Inflammatory macrophage treated with lipopolysaccharide for 1 hour (primary cell): ENCODE data around the gene OPA3.

ENCODE experiments used
- DNase-seq, 2 donors: peaks; one replicate each; pipeline ENCODE4 v3.0.0-alpha.2; 2020 to 2022

The OPA3 gene

DNA sequence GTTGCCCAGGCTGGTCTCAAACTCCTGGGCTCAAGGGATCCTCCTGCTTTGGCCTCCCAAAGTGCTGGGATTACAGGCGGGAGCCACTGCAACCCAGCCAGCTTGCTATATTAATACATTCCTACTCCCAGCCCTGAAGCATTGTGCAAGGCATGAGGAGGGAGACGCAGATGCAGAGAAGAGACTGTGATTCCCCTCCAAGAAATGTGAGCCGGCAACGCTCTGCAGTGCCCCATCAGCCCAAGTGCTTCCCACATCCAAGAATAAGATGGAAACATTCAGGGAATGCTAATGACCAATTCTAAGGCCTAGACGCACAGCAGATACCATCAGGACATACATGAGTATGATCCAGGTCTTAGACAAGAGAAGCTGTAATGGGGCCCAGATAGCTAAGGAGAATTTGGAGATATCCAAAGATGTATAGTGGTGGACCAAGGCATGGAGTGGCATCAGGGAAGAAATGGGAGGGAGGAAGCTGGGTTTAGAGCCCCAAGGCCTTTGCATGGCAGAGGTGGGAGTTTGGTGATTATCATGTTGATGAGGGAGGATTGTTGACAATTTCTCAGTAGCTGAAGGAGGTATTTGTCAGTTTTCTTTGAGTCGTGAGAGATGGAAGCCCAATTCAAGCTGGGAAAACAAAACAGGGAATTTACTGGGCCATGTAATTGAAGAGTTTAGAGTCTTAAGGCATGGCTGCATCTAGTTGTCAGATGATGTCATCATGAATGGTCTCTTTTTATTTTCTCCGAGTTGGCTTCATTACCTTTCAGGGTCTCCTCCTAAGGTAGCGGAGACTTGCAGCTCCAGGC, 83.5 kb downstream of the OPA3 start:
- DNase-seq, result no peak

DNA sequence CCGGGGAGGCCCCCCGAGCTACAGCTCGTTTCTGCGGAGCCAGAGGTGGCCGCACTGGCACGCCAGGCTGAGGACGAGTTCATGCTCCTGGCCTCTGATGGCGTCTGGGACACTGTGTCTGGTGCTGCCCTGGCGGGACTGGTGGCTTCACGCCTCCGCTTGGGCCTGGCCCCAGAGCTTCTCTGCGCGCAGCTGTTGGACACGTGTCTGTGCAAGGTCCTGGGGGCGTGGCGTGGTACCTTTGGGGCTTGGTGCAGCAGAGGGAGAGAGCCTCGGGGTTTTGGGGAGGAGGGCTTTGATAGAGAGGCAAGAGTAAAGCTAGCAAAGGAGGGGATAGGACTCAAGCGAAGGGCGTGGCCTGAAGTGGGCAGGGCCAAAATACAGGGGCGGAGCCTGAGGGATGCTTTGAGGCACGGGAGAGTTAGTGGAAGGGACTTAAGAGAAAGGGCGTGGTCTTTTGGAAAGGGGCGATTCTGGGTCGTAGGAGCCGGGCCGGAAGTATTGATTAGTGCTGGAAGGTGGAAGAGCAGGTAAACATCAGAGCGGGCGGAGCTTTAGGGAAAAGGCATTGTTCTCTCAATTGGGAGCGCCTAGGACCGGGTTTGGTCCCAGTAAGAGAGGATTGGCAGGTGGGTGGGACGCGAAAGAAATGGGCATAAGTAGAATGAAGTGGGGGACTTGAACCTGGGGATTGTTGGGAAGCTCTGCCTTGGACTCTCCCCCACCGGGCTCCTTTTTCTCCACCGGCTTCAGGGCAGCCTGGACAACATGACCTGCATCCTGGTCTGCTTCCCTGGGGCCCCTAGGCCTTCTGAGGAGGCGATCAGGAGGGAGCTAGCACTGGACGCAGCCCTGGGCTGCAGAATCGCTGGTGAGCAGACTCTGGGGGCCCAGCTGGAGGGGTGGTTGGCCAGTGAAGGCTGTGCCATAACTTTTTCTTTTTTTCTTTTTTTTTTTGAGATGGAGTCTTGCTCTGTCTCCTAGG, 85.1 kb downstream of the OPA3 start:
- DNase-seq, result peak; percentile 52 to 64

- DNase-seq, result no peak
Observed at GRCh38 chr19:45498411-45499195, 86.0 kb downstream of the OPA3 start, which contains the start of gene PPM1N. PPM1N (plus strand) TSS chr19:45498443; CDS start chr19:45498473, 30 bp downstream.

DNA sequence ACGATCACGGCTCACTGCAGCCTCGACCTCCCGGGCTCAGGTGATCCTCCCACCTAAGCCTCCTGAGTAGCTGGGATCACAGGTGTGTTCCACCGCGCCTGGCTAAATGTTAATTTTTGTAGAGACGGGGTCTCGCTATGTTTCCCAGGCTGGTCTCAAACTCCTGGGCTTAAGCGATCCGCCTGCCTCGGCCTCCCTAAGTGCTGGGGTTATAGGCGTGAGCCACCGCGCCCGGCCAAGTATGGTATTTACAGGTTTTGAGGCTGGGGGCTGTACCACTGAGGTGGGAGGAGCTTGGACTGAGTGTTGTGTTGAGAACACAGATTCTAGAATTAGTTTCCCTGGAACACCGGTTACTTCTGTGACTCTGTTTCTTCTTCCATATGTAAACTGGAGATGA, 86.8 kb downstream of the OPA3 start:
- DNase-seq, result no peak

GRCh38 chr19:45496349-45496953, 88.2 kb downstream of the OPA3 start:
- no peak for DNase-seq

- DNase-seq, result no peak
Observed at GRCh38 chr19:45495178-45495577, 89.4 kb downstream of the OPA3 start.

DNA sequence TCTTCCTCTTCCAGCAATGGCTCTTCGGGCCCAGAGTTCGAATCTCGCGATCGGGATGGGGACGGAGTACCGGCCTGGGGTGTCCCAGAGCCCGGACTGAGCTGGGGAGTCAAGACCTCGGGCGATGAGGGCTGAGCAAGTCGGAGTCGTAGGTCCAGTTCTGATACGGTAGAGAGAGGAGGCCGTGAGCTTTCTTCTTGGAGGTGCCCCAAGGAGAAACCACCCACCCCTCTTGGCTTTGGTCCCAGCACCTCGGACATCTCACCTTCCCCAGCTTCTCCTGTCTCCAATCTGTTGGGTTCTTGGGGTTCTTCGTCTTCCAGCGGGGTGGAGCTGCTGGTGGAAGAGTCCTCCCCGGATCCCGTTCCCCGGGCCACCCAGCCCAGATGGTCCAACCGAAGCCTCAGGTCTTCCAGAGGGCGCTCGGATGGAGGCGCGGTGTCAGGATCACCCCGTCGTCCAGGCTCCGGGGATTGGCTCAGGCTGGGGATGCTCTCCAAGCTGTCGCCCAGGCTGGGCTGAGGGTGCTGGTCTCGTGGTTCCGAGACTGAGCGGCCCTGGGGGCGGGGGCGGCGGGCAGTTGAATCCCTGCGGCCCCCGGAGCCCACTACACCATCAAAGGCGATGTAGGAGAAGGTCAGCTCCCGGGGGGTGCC, 90.2 kb downstream of the OPA3 start:
- DNase-seq, result no peak

- no peak for DNase-seq
Observed at GRCh38 chr19:45492627-45493470, 91.8 kb downstream of the OPA3 start.

- DNase-seq, result no peak
Observed at GRCh38 chr19:45492137-45492626, 92.4 kb downstream of the OPA3 start.

GRCh38 chr19:45489216-45489855, 95.3 kb downstream of the OPA3 start:
- no peak for DNase-seq

DNA sequence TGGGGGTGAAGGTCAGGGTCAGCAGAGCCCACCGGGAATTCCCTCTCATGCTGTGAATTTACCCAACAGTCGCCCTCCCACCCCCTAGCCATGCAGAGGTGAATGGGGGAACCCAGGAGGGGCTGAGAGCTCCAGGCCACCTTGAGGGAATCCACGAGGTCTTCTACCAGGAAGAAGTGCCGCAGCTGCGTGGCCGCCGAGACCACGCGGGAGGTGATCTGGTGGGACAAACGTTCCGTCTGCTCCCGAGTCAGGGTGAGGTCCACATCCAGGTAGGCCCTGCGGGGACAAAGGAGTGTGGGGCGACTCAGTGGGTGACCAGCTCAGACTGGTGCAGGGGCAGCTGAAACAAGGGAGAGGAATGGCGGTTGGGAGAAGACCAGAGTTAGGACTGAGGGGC, 95.9 kb downstream of the OPA3 start:
- DNase-seq, result no peak

- peak; percentile 93 to 99 for DNase-seq
Observed at GRCh38 chr19:45485305-45486077, 99.1 kb downstream of the OPA3 start.

GRCh38 chr19:45484273-45484945, 100.2 kb downstream of the OPA3 start:
- DNase-seq, result peak; percentile 45 to 82

DNA sequence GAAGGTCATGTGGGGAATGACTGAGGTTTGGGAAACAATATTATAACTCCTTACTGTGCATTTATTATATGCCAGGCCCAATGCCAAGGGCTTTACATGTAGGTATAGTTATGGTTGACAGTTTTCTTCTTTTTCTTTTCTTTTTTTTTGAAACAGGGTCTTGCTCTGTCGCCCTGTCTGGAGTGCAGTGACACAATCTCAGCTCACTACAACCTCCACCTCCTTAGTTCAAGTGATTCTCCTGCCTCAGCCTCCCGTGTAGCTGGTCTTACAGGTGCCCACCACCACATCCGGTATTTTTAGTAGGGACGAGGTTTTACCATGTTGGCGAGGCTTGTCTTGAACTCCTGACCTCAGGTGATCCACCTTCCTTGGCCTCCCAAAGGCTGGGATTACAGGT, 101.6 kb downstream of the OPA3 start:
- no peak for DNase-seq

DNA sequence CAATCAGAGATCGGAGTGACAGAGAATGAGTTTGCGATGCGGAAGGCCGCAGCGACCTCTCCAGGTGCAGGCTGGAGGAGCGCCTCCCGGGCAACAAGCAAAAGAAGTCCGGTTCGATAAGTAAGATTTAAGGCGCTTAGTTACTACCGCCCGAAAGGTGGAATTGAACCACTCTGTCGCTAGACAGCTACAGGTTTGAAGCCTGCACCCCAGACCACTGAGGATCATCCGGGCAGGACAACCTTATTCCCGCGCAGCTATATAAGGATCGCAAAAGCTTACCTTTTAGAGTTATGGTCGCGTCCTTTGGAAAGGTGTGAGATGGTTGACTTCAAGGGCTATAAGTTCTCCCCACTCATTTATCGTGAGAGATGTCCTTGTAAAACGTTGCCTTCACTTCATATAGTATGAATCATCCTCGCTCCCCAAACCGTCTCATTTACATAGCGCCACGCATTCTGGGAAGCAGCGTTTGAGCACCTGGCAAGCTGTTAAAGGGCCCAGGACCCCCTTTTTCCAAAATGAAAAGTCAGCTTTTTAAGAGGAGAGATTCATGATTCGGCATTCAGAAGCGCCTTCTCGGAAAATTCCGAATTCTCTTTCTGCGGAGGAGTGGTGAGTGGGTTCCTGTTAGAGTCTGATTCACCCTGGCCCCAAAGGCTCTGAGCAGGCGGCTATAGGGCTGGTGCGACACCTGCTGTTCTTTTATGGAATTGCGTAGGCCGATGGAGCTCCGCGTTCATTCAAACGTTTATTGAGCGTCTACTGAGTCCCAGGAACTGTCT, 106.0 kb downstream of the OPA3 start:
- peak; percentile 85 to 99 for DNase-seq

- DNase-seq, result no peak
Observed at GRCh38 chr19:45477713-45478453, 106.7 kb downstream of the OPA3 start.
